GM23338 (cell line): ENCODE measurements around the gene PDGFC. TPM values are rescaled to one million over a fixed set of nuclear protein-coding genes. Genes with fewer than 3 reads are reported as not detected.

Source experiments
- ATAC-seq: fragments of 200-7000 bp; cut with Tn5 transposase; 3 replicates; pipeline ENCODE4 v1.9.1; 2020
- DNase-seq: peaks from one replicate; pipeline ENCODE4 v3.0.0-alpha.2; 2015; ENCODE audit warnings: low spot score
- H2AFZ ChIP-seq: fragments of 200-600 bp; sonication (generic); 2 replicates; pipeline ENCODE4 v1.8.0; 2016; ENCODE audit warnings: antibody characterized with exemption, mild to moderate bottlenecking, moderate library complexity
- H3F3A ChIP-seq: fragments of 200-600 bp; sonication (generic); replicated peaks from 2 replicates; pipeline ENCODE4 v1.8.0; 2017; ENCODE audit warnings: antibody characterized with exemption, mixed run types, low read depth
- H3K27ac ChIP-seq: fragments of 200-600 bp; sonication (generic); 2 replicates; pipeline ENCODE4 v1.6.1; 2016; ENCODE audit warnings: low read depth
- H3K27me3 ChIP-seq: fragments of 200-600 bp; sonication (generic); 2 replicates; pipeline ENCODE4 v1.8.0; 2016; ENCODE audit warnings: mild to moderate bottlenecking, mixed run types, moderate library complexity; ENCODE audit not compliant: insufficient read depth
- H3K36me3 ChIP-seq: fragments of 200-600 bp; sonication (generic); 2 replicates; pipeline ENCODE4 v1.8.0; 2016; ENCODE audit warnings: mild to moderate bottlenecking; ENCODE audit not compliant: insufficient read depth
- H3K4me1 ChIP-seq: fragments of 200-600 bp; sonication (generic); 2 replicates; pipeline ENCODE4 v1.8.0; 2016; ENCODE audit warnings: mild to moderate bottlenecking, moderate library complexity; ENCODE audit not compliant: insufficient read depth
- H3K4me2 ChIP-seq: fragments of 200-600 bp; sonication (generic); 2 replicates; pipeline ENCODE4 v1.7.1; 2017; ENCODE audit warnings: mixed run types
- H3K4me3 ChIP-seq: fragments of 200-600 bp; sonication (generic); 2 replicates; pipeline ENCODE4 v1.6.1; 2016; ENCODE audit warnings: mixed run types
- H3K79me2 ChIP-seq: fragments of 200-600 bp; sonication (generic); replicated peaks from 2 replicates; pipeline ENCODE4 v1.8.0; 2017; ENCODE audit warnings: mild to moderate bottlenecking; ENCODE audit not compliant: insufficient read depth
- H3K9me2 ChIP-seq: fragments of 200-600 bp; sonication (generic); 2 replicates; pipeline ENCODE4 v1.8.0; 2017; ENCODE audit not compliant: insufficient read depth
- H4K20me1 ChIP-seq: fragments of 200-600 bp; sonication (generic); replicated peaks from 2 replicates; pipeline ENCODE4 v1.8.0; 2017; ENCODE audit warnings: mild to moderate bottlenecking; ENCODE audit not compliant: insufficient read depth
- H3K27ac Mint-ChIP-seq: 2 replicates; pipeline ENCODE4 v1.8.0; 2020; ENCODE audit warnings: inconsistent platforms, mild to moderate bottlenecking, moderate library complexity, mixed read lengths
- H3K27me3 Mint-ChIP-seq: 3 replicates; pipeline ENCODE4 v1.8.0; 2022; ENCODE audit warnings: low read depth, mild to moderate bottlenecking, moderate library complexity, mixed read lengths, inconsistent platforms; ENCODE audit not compliant: insufficient read depth, poor library complexity
- H3K36me3 Mint-ChIP-seq: 3 replicates; pipeline ENCODE4 v1.8.0; 2021; ENCODE audit warnings: low read depth, mild to moderate bottlenecking, inconsistent platforms, moderate library complexity, mixed read lengths
- H3K4me1 Mint-ChIP-seq: 3 replicates; pipeline ENCODE4 v1.8.0; 2020; ENCODE audit warnings: mild to moderate bottlenecking, inconsistent platforms, mixed read lengths
- H3K4me3 Mint-ChIP-seq: 3 replicates; pipeline ENCODE4 v1.8.0; 2021; ENCODE audit warnings: moderate library complexity, mild to moderate bottlenecking, inconsistent platforms, mixed read lengths
- H3K9me3 Mint-ChIP-seq: 3 replicates; pipeline ENCODE4 v1.8.0; 2020; ENCODE audit warnings: moderate library complexity, mild to moderate bottlenecking, inconsistent platforms, mixed read lengths
- CTCF ChIP-seq, 2 experiments: fragments of 200-600 bp in 1 of 2; sonication (generic) in 1 of 2; conservative IDR thresholded peaks; 2 replicates each; pipeline versions ENCODE4 v1.5.1 to v1.6.1; 2016 to 2017; ENCODE audit warnings: antibody characterized with exemption in 2 of 2, low read depth in 2 of 2, mild to moderate bottlenecking in 2 of 2, moderate library complexity in 1 of 2
- EZH2phosphoT487 ChIP-seq: fragments of 200-600 bp; sonication (generic); IDR thresholded peaks from one replicate; pipeline ENCODE4 v1.8.1; 2018; ENCODE audit warnings: antibody characterized with exemption; ENCODE audit not compliant: unreplicated experiment
- JUNB ChIP-seq: IDR thresholded peaks from one replicate; pipeline ENCODE4 v1.6.1; 2016; ENCODE audit warnings: antibody characterized with exemption; ENCODE audit not compliant: unreplicated experiment
- NANOG ChIP-seq: IDR thresholded peaks from 2 replicates; pipeline ENCODE4 v1.6.1; 2016; ENCODE audit warnings: antibody characterized with exemption, borderline replicate concordance
- STAT1 ChIP-seq: IDR thresholded peaks from one replicate; pipeline ENCODE4 v1.6.1; 2016; ENCODE audit warnings: antibody characterized with exemption; ENCODE audit not compliant: unreplicated experiment
- ZNF114 ChIP-seq: fragments of 250-450 bp; sonication (Bioruptor Pico); IDR thresholded peaks from 2 replicates; pipeline ENCODE4 v1.5.0; 2020; ENCODE audit warnings: mild to moderate bottlenecking, moderate library complexity
- ZNF462 ChIP-seq: fragments of 250-450 bp; sonication (Bioruptor Pico); IDR thresholded peaks from 2 replicates; pipeline ENCODE4 v1.5.0; 2020; ENCODE audit warnings: mild to moderate bottlenecking, moderate library complexity
- polyA plus RNA-seq: library from polyadenylated mRNA; unstranded; fragments of >200 nt; fragmentation: Nextera tagmentation; extraction: Ambion mirVana; gene quantifications from 2 replicates; pipeline ENCODE4 v1.2.1, GENCODE V29; 2016
- total RNA-seq: library from RNA; depleted of rRNA; stranded (reverse); fragments of >200 nt; shearing (Covaris generic); gene quantifications from 2 replicates; pipeline ENCODE4 v1.2.3, GENCODE V29; 2014

PDGFC gene
- total and polyA plus RNA-seq, 2 experiments from 2014 or later, result 1.3 to 3.4 TPM

- peaks cover 3% of the 10 kb centered on the region for H3K27me3 Mint-ChIP-seq
- H3K9me2 ChIP-seq, result no peaks in the 10 kb centered on the region
- TF ChIP-seq ZNF114 (CRISPR knock-in tag) (no peak), ZNF462 (CRISPR knock-in tag) (no peak), NANOG (no peak), STAT1 (no peak), EZH2phosphoT487 (no peak), CTCF (conservative IDR thresholded peaks at IDR 0.05; ENCODE audit: low read depth in 2 of 2) (no peak), JUNB (no peak)
- no peaks in the 10 kb centered on the region for H3K36me3 Mint-ChIP-seq
- no peak for DNase-seq
- no peaks in the 10 kb centered on the region for H3K36me3 ChIP-seq
- H4K20me1 ChIP-seq, result no peaks in the 10 kb centered on the region
- peaks cover 4% of the 10 kb centered on the region; the same call in 1 of the 2 replicates for H3K4me1 ChIP-seq
- H3K27ac ChIP-seq, result no peak overlapping the region
- no peaks in the 10 kb centered on the region for H3K79me2 ChIP-seq
- H3K4me3 Mint-ChIP-seq, result no peak overlapping the region
- H3K4me1 Mint-ChIP-seq, result peaks cover 12% of the 10 kb centered on the region
- H2AFZ ChIP-seq, result no peak overlapping the region
- H3F3A ChIP-seq, result no peaks in the 10 kb centered on the region
- H3K27ac Mint-ChIP-seq, result no peak overlapping the region
- ATAC-seq, result no peak
- H3K4me3 ChIP-seq, result no peak overlapping the region
- H3K27me3 ChIP-seq, result no peaks in the 10 kb centered on the region
- no peaks in the 10 kb centered on the region for H3K9me3 Mint-ChIP-seq
- no peak overlapping the region for H3K4me2 ChIP-seq
Observed at GRCh38 chr4:156962528-156962974, 9.0 kb downstream of the PDGFC start.
